Limb (tissue), 2 donors: ENCODE data around the gene ZNF558.
"Not testable (repeated sequence)": the region's sequence is repeated elsewhere in the genome, so short reads cannot be mapped to it uniquely, and the experiment has no call there.

Source experiments
- DNase-seq, 2 donors: peaks; one replicate each; pipeline ENCODE4 v3.0.0-alpha.2; 2016; ENCODE audit errors: extremely low spot score in 2 of 2

ZNF558 gene

GRCh38 chr19:8806661-8807060 is 25.4 kb downstream of the ZNF558 start:
- DNase-seq, result no peak

- no peak for DNase-seq
These were observed 37.3 kb downstream of the ZNF558 start for GRCh38 chr19:8794823-8795222.

GRCh38 chr19:8773587-8773986 is 58.5 kb downstream of the ZNF558 start:
- not testable (repeated sequence) for DNase-seq

- DNase-seq, result not testable (repeated sequence)
These were observed 62.8 kb downstream of the ZNF558 start for GRCh38 chr19:8769265-8769664.

GRCh38 chr19:8767257-8767656 is 64.8 kb downstream of the ZNF558 start:
- not testable (repeated sequence) for DNase-seq
